AG10803 (cell line): ENCODE results near the gene CPLX1.

Experiments used
- DNase-seq: peaks from one replicate; pipeline ENCODE4 v3.0.0; 2010; ENCODE audit warnings: low read depth
- H3K4me3 ChIP-seq: 2 replicates; pipeline ENCODE4 v1.5.1; 2011; ENCODE audit warnings: mild to moderate bottlenecking, low read length, control low read depth
- TF ChIP-seq, protein P1 (sequence below): conservative IDR thresholded peaks from 2 replicates; pipeline ENCODE4 v1.5.1; 2011; ENCODE audit warnings: mild to moderate bottlenecking, low read length, control low read depth, inconsistent platforms

The CPLX1 gene

DNA sequence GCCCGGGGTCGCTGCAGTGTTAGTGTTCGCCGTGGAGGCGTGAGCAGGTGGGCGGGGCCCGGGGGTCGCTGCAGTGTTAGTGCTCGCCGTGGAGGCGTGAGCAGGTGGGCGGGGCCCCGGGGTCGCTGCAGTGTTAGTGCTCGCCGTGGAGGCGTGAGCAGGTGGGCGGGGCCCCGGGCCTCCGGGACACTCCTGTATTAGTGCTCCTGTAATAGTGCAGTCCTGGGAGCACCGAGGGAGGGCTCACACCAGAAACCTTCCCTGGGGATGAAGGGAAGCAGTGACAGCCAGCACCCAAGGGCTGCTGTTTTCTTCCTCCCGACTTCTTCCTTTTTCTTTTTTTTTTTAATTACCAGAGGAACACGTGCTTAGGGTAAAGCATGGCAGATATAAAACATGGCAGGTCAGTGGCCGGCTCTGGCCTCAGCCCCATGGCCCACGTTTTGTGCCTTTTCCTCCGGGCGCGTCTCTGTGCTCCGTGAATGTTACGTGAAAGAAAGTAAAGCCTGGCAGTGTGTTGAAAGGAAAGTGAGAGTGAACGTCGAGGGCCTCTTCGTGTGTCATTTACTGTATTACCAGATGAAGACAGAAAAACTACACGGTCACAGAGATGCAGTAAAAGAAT is 78.3 kb downstream of the CPLX1 start:
- no peak overlapping the region for H3K4me3 ChIP-seq
- no peak for DNase-seq
- TF ChIP-seq, protein P1, sequence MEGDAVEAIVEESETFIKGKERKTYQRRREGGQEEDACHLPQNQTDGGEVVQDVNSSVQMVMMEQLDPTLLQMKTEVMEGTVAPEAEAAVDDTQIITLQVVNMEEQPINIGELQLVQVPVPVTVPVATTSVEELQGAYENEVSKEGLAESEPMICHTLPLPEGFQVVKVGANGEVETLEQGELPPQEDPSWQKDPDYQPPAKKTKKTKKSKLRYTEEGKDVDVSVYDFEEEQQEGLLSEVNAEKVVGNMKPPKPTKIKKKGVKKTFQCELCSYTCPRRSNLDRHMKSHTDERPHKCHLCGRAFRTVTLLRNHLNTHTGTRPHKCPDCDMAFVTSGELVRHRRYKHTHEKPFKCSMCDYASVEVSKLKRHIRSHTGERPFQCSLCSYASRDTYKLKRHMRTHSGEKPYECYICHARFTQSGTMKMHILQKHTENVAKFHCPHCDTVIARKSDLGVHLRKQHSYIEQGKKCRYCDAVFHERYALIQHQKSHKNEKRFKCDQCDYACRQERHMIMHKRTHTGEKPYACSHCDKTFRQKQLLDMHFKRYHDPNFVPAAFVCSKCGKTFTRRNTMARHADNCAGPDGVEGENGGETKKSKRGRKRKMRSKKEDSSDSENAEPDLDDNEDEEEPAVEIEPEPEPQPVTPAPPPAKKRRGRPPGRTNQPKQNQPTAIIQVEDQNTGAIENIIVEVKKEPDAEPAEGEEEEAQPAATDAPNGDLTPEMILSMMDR: no peak

DNA sequence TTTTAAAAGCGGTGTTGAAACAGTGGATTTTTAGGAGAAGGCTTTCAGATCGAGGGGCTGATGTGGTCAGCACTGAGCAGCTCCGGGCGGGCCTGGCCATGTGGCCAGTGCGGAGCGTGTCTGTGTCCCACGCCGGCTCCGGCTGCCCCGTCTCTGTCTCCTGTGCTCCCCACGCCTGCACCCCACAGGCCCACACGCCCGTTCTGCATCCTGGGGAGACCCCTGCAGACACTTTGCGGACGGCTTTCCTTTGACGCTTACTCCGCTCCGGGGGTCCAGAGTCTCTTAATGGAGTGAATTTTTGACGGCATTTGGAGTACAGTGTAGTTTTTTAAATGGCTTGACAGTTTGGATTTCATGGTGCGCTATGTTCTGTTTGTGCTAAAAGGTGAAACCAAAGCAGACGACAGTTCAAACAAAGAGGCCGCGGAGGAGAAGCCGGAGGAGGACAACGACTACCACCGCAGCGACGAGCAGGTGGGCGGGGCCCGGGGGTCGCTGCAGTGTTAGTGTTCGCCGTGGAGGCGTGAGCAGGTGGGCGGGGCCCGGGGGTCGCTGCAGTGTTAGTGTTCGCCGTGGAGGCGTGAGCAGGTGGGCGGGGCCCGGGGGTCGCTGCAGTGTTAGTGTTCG is 81.6 kb downstream of the CPLX1 start:
- TF ChIP-seq, protein P1: no peak
- no peak for DNase-seq
- H3K4me3 ChIP-seq: no peak overlapping the region

GRCh38 chr4:743463-744211 is 82.3 kb downstream of the CPLX1 start:
- peak; percentile 20 for DNase-seq
- H3K4me3 ChIP-seq: no peak overlapping the region
- TF ChIP-seq, protein P1: no peak

- DNase-seq: peak; percentile 42
- TF ChIP-seq, protein P1: peak; percentile 75
- H3K4me3 ChIP-seq: no peak overlapping the region
Observed at GRCh38 chr4:742742-743311, 83.1 kb downstream of the CPLX1 start.

- no peak for DNase-seq
- TF ChIP-seq, protein P1: no peak
- no peak overlapping the region for H3K4me3 ChIP-seq
Observed at GRCh38 chr4:742096-742741, 83.7 kb downstream of the CPLX1 start.

DNA sequence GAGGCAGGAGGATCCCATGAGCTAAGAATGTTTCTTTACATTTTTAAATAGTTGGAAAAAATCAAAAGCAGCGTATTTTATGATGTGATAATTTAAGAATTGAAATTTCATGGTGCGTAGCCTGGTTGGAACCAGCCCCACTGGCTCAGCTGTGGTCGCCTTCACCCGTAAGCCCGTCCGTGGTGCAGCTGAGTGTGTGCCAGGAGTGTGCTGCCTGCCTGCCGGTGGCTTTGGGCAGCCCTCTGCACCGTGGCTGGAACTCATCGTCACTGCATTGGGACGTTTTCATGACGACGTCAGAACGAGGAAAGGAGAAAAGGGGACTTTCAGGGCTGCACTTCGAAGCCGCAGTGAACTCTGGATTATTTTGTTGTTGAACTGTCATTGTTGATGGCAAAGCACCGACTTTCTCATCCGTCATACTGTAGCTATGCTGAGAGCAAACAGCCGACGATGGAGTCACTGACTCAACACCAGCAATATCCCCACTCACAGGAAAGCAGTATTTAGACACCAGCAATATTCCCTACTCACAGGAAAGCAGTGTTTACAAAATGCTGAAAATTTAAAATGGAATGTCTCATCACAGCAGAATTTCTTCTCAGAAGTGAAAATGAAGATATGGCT is 85.2 kb downstream of the CPLX1 start:
- no peak overlapping the region for H3K4me3 ChIP-seq
- no peak for DNase-seq
- TF ChIP-seq, protein P1: no peak
